Measurements from ENCODE around the gene STX17.

Gene STX17

DNA sequence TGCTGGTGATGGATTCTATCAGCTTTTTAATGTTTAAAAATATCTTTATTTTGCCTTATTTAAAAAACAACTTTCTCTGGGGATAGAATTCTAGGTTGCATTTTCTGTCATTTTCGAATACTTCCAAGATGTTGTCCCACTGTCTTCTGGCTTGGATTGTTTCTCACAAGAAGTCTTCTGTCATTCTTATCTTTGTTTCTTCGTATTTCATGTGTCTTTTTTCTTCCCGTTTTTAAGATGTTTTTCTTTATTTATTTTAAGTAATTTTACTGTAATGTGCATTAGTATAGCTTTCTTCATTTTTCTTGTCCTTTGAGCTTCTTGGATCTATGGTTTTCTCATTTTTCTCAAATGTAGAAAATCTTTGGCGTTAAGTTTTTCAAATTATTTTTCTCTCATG, 19.1 kb downstream of the STX17 start:
- Histone ChIP-seq H3K27ac (no peak overlapping the region), H3K4me3 (ENCODE audit: low read depth, low read length) (no peak overlapping the region), H3K27me3 (ENCODE audit: insufficient read depth, low read depth, severe bottlenecking) (no peaks in the 10 kb centered on the region), H3K36me3 (peaks cover 9% of the 10 kb centered on the region), H3K9me3 (ENCODE audit: severe bottlenecking) (no peaks in the 10 kb centered on the region)
- TF ChIP-seq, protein P1, sequence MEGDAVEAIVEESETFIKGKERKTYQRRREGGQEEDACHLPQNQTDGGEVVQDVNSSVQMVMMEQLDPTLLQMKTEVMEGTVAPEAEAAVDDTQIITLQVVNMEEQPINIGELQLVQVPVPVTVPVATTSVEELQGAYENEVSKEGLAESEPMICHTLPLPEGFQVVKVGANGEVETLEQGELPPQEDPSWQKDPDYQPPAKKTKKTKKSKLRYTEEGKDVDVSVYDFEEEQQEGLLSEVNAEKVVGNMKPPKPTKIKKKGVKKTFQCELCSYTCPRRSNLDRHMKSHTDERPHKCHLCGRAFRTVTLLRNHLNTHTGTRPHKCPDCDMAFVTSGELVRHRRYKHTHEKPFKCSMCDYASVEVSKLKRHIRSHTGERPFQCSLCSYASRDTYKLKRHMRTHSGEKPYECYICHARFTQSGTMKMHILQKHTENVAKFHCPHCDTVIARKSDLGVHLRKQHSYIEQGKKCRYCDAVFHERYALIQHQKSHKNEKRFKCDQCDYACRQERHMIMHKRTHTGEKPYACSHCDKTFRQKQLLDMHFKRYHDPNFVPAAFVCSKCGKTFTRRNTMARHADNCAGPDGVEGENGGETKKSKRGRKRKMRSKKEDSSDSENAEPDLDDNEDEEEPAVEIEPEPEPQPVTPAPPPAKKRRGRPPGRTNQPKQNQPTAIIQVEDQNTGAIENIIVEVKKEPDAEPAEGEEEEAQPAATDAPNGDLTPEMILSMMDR (IDR thresholded peaks at IDR 0.05; ENCODE audit: low read depth, low read length): no peak
- DNase-seq: no peak

- H3K27ac ChIP-seq: no peak overlapping the region
- H3K36me3 ChIP-seq: no peaks in the 10 kb centered on the region
- no peaks in the 10 kb centered on the region for H3K27me3 ChIP-seq (ENCODE audit: insufficient read depth, low read depth, severe bottlenecking)
- H3K4me3 ChIP-seq (ENCODE audit: low read depth, low read length): no peak overlapping the region
- DNase-seq: no peak
- TF ChIP-seq, protein P1 (IDR thresholded peaks at IDR 0.05; ENCODE audit: low read depth, low read length): no peak
- no peaks in the 10 kb centered on the region for H3K9me3 ChIP-seq (ENCODE audit: severe bottlenecking)
Measured at GRCh38 chr9:99929652-99930051, 23.2 kb downstream of the STX17 start.

DNA sequence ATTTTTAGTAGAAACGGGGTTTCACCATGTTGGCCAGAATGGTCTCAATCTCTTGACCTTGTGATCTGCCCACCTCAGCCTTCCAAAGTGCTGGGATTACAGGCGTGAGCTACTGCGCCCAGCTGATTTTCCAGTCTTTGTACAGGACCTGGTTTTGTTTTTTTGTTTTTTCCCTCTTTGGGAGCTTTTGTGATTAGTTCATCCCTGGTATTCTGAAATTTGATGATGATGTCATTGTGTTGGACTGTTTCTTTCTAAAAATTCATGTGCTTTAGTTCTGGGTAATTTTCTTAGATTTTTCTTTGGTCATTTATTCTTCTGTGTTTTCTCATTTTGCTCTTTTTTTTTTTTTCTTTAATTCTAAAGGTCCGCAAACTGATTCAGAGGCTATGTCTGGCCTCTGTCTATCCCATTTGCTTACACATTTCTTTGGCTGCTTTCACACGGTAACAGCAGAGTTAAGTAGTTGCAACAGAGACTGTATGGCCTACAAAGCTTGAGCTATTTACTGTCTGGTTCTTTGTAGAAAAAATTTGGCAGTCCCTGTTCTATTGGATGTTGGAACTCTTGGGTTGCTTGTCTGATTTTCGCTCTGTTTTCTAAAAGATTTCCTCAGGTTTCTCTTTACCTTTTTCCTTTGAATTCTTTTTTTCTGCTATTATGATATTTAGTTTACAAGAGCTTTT, 24.8 kb downstream of the STX17 start:
- no peak for DNase-seq
- TF ChIP-seq, protein P1 (IDR thresholded peaks at IDR 0.05; ENCODE audit: low read depth, low read length): no peak
- no peak overlapping the region for H3K27ac ChIP-seq

GRCh38 chr9:99936947-99937587, 30.6 kb downstream of the STX17 start:
- no peaks in the 10 kb centered on the region for H3K9me3 ChIP-seq (ENCODE audit: severe bottlenecking)
- DNase-seq: no peak
- H3K4me3 ChIP-seq (ENCODE audit: low read depth, low read length): no peak overlapping the region
- TF ChIP-seq, protein P1 (IDR thresholded peaks at IDR 0.05; ENCODE audit: low read depth, low read length): no peak
- no peak overlapping the region for H3K27ac ChIP-seq
- H3K27me3 ChIP-seq (ENCODE audit: insufficient read depth, low read depth, severe bottlenecking): no peaks in the 10 kb centered on the region
- no peaks in the 10 kb centered on the region for H3K36me3 ChIP-seq

More for the DNA sequence above, 24.8 kb downstream of the STX17 start:
- Histone ChIP-seq H3K4me3 (ENCODE audit: low read depth, low read length) (no peak overlapping the region), H3K27me3 (ENCODE audit: insufficient read depth, low read depth, severe bottlenecking) (no peaks in the 10 kb centered on the region), H3K36me3 (no peaks in the 10 kb centered on the region), H3K9me3 (ENCODE audit: severe bottlenecking) (no peaks in the 10 kb centered on the region)

GRCh38 chr9:99947395-99947794, 40.9 kb downstream of the STX17 start:
- Histone ChIP-seq H3K4me3 (ENCODE audit: low read depth, low read length) (no peak overlapping the region), H3K27ac (no peak overlapping the region), H3K9me3 (ENCODE audit: severe bottlenecking) (no peaks in the 10 kb centered on the region), H3K27me3 (ENCODE audit: insufficient read depth, low read depth, severe bottlenecking) (no peaks in the 10 kb centered on the region), H3K36me3 (peaks cover 3% of the 10 kb centered on the region; the same call in 1 of the 2 replicates)
- TF ChIP-seq, protein P1 (IDR thresholded peaks at IDR 0.05; ENCODE audit: low read depth, low read length): peak; percentile 28; the same call in 1 of the 2 replicates
- no peak for DNase-seq
